Mesodermal cell (in vitro differentiated cells): ENCODE data around the gene RAPGEF4.

Experiments
- H3K27ac ChIP-seq: 2 replicates; pipeline ENCODE4 v1.7.0; 2013; ENCODE audit warnings: mild to moderate bottlenecking, low read depth, low read length, moderate library complexity; ENCODE audit not compliant: severe bottlenecking
- H3K36me3 ChIP-seq: 2 replicates; pipeline ENCODE4 v1.7.1; 2013; ENCODE audit warnings: mild to moderate bottlenecking, low read length, moderate library complexity; ENCODE audit not compliant: control insufficient read depth, insufficient read depth
- H3K4me1 ChIP-seq: one replicate; pipeline ENCODE4 v1.7.1; 2013; ENCODE audit warnings: mild to moderate bottlenecking, low read length; ENCODE audit not compliant: insufficient read depth, control insufficient read depth, poor library complexity, severe bottlenecking
- H3K4me3 ChIP-seq: 2 replicates; pipeline ENCODE4 v1.7.0; 2013; ENCODE audit warnings: low read length, control low read depth, mild to moderate bottlenecking; ENCODE audit not compliant: insufficient read depth, poor library complexity, severe bottlenecking; ENCODE audit errors: extremely low read depth
- H3K9me3 ChIP-seq: 2 replicates; pipeline ENCODE4 v1.7.1; 2013; ENCODE audit warnings: mild to moderate bottlenecking, low read length, moderate library complexity; ENCODE audit not compliant: control insufficient read depth
- WGBS, 2 experiments: methylation state at CpG; one replicate each; pipeline ENCODE4 v1.1.5; 2013; ENCODE audit warnings: missing lambda C conversion rate in 2 of 2; ENCODE audit not compliant: insufficient coverage in 2 of 2; 5-methylcytosine and 5-hydroxymethylcytosine counted together

RAPGEF4 gene

DNA sequence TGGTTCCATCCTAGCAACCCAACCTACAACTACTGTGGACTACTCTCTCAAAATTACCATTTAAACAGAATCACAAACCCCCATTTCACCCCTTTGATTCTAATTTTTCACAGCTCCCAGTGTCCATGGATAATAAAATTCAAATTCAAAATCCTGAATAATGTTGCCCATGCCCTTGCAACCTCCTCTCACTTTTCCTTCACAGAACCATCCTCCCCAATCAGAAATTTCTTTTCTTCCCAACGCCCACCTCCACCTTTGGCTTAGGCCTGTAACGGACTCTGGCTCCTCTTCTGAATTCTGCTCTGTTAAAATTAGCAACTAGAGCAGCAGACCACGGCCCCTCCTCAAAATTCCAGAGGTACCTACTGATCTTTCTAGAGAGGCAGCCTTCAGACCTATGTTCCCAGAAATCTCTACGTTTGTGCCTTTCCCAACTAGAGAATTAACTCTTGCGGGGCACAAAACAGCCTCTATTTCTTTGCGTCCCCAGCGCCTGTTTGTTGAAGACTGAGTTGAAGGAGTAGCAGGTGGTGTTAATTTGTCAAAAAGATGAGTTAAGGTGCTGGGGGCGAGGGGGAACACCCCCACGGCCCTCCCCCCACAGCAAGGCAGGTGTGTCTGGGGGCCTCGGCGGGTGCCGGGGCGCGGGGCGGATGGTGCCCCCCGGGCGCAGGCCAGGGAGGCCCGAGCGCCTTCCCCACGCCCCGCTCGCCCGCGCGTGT, 339.6 kb downstream of the RAPGEF4 start:
- WGBS, 2 experiments = 6 to 24% methylated on average over 7 to 10 of the region's 25 CpGs
- H3K9me3 ChIP-seq = no peaks in the 10 kb centered on the region
- no peak overlapping the region for H3K27ac ChIP-seq
- H3K36me3 ChIP-seq = peaks cover 7% of the 10 kb centered on the region
- peaks cover 10% of the 10 kb centered on the region for H3K4me1 ChIP-seq
- H3K4me3 ChIP-seq = peak overlapping the region; percentile 73

DNA sequence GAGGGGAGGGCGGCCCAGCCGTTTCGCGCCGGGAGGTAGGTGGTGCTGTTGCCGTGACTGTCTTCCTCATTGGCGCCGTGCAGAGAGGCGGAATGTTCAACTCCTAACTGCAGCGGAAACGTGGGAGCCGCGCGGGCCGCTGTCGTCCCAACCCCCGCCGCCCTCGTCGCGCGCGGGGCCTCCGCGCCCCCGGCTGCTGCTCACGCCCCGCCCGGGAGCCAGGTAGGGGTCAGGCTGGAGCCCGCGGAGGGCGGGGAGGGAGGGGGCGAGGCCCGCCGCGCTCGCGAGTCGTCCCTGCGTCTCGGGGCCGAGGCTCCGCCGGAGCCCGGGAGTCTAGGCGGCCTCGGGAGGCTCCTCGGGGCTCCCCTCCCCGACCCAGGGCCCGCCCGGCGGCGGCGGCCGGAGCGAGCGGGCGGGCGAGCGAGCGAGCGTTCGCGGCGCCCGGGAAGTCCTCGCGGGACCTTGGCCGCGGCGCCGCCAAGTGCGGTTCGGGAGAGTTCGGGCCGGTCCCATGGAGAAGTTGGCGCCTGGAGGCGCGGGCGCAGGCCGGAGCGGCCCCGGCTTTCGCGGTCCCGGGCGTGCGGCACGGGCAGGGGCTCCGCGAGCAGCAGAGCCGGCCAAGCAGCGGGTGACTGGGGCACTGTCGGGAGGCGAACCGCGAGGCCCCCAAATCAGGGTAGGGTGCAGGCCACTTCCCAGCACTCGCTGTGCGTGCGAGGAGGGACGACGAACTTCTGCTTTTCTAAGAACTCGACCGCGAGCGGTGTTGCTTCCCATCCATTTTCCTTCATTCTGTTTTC, 340.3 kb downstream of the RAPGEF4 start, which contains the start of gene MAP3K20:
Gene MAP3K20 (plus strand): TSS at position 66 of the 800 bp plus-strand sequence. CDS start 15,186 bp downstream, outside the sequence.
- H3K4me3 ChIP-seq = peak within 1 kb of the TSS; percentile 73
- peaks cover 10% of the 10 kb centered on the region for H3K4me1 ChIP-seq
- H3K36me3 ChIP-seq = peaks cover 12% of the 10 kb centered on the region
- 0% methylated on average over 56 to 72 of the region's 106 CpGs for WGBS, 2 experiments
- H3K9me3 ChIP-seq = no peaks in the 10 kb centered on the region
- peak within 1 kb of the TSS; percentile 44 for H3K27ac ChIP-seq

DNA sequence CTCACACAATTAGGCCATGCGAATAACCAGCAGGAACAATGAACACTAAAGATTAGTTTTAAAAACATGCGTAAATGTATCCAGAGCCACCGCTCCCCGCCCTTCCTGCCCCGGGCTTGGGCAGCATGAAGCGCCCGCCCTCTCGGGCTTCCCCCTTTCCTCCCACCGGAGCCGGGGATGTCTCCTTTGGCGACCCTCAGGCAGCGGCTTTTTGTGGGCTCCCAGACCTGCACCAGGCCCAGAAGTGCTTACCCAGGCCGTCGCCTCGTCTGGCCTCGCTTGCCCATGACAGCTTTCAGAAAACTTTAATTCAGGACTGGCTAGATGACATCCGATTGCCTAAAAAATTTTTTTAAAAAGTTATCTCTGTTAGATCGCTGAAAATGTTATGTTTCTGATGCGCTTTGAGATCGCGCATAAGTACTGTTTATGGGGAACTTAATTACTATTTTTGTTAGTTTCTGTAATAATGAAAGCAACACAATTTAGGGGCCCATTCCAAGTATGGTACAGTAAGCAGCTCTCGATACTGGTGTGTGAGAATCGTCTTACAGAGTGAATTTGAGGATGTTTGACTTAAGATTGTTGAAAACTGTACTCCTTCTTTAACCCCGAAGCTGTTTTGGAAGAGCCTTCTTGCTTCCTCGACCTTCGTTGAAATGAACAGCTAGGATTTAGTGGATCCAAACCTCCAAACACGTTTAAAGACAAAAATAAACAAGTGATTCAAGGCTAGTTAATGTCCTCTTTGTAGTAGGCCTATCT, 341.1 kb downstream of the RAPGEF4 start:
- Histone ChIP-seq H3K9me3 (no peaks in the 10 kb centered on the region), H3K36me3 (peaks cover 12% of the 10 kb centered on the region), H3K27ac (peak overlapping the region; percentile 44), H3K4me1 (peaks cover 10% of the 10 kb centered on the region), H3K4me3 (peak overlapping the region; percentile 73)
- 0 to 23% methylated on average over 11 to 20 of the region's 27 CpGs for WGBS, 2 experiments

- peaks cover 10% of the 10 kb centered on the region for H3K4me1 ChIP-seq
- 86 to 92% methylated on average over 3 of the region's 5 CpGs for WGBS, 2 experiments
- no peak overlapping the region for H3K27ac ChIP-seq
- no peak overlapping the region for H3K4me3 ChIP-seq
- H3K36me3 ChIP-seq = peaks cover 12% of the 10 kb centered on the region
- no peaks in the 10 kb centered on the region for H3K9me3 ChIP-seq
These were observed 342.0 kb downstream of the RAPGEF4 start for GRCh38 chr2:173077506-173078177.

DNA sequence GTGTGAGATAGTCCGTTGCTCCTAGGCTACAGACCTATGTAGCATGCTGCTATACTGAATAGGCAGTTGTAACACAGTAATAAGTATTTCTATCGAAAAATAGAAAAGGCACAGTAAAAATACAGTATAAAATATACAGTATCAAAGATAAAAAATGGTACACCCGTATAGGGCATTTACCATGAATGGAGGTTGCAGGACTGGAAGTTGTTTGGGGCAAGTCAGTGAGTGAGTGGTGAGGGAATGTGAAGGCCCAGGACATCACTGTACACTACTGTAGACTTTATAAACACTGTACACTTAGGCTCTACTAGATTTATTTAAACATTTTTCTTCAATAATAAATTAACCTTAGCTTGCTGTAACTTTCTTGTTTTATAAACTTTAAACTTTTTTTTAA, 343.5 kb downstream of the RAPGEF4 start:
- Histone ChIP-seq H3K9me3 (no peaks in the 10 kb centered on the region), H3K4me1 (peaks cover 10% of the 10 kb centered on the region), H3K36me3 (peaks cover 12% of the 10 kb centered on the region), H3K27ac (no peak overlapping the region), H3K4me3 (no peak overlapping the region)
- WGBS, 2 experiments = no CpG with 5 or more reads among the region's 3 CpGs

- Histone ChIP-seq H3K9me3 (no peaks in the 10 kb centered on the region), H3K4me1 (peaks cover 6% of the 10 kb centered on the region), H3K4me3 (no peak overlapping the region), H3K36me3 (peaks cover 12% of the 10 kb centered on the region), H3K27ac (no peak overlapping the region)
- 80 to 96% methylated on average over 2 to 4 of the region's 6 CpGs for WGBS, 2 experiments
These were observed 344.6 kb downstream of the RAPGEF4 start for GRCh38 chr2:173079973-173080860.

- Histone ChIP-seq H3K36me3 (peaks cover 3% of the 10 kb centered on the region), H3K4me1 (peaks cover 7% of the 10 kb centered on the region), H3K9me3 (no peaks in the 10 kb centered on the region), H3K4me3 (no peak overlapping the region), H3K27ac (no peak overlapping the region)
- 90% methylated on average over 2 of the region's 2 CpGs; no CpG with 5 or more reads in 1 of the 2 experiments for WGBS, 2 experiments
These were observed 351.0 kb downstream of the RAPGEF4 start for GRCh38 chr2:173086518-173087213.

GRCh38 chr2:173087214-173087581, 351.6 kb downstream of the RAPGEF4 start:
- 91 to 100% methylated on average over 1 of the region's 1 CpG for WGBS, 2 experiments
- no peak overlapping the region for H3K4me3 ChIP-seq
- no peaks in the 10 kb centered on the region for H3K9me3 ChIP-seq
- H3K36me3 ChIP-seq = peaks cover 8% of the 10 kb centered on the region
- H3K4me1 ChIP-seq = peaks cover 7% of the 10 kb centered on the region
- H3K27ac ChIP-seq = no peak overlapping the region

DNA sequence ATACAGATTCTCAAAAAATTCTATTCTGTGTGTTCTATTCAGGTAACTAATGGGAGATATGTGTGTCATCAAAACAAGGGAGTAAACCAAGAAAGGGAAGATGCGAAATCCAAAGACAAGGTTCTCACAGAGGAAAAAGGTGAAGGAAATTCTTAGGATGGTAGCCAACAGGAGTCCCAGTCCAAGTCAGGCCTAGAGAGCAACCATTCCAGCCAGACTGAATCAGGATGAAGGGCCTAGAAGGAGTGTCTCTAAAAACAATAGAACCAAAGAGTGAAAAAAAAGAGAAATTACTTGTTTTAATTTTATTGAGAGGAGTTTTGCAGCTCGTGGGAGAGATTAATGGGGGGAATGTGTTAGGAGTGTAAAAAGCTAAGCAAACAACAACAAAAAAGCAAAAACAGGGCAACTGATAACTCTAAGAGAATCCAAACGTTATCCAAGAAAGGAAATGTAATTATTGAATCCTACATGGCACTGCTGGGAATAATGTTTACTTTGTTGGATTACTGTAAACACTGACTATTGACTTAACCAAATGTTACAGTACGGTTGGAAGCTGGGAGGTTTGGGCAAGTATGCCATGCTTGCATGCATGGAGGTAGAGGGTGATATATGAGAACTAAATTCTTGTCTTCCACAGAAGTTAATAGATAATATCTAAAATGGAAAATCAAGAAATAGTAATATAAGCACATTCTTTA, 352.3 kb downstream of the RAPGEF4 start:
- Histone ChIP-seq H3K9me3 (no peaks in the 10 kb centered on the region), H3K4me1 (peaks cover 7% of the 10 kb centered on the region), H3K36me3 (peaks cover 15% of the 10 kb centered on the region), H3K4me3 (no peak overlapping the region), H3K27ac (no peak overlapping the region)
- WGBS, 2 experiments = 93 to 96% methylated on average over 1 to 3 of the region's 4 CpGs
